ENCODE results near the gene RGS8.

DNA sequence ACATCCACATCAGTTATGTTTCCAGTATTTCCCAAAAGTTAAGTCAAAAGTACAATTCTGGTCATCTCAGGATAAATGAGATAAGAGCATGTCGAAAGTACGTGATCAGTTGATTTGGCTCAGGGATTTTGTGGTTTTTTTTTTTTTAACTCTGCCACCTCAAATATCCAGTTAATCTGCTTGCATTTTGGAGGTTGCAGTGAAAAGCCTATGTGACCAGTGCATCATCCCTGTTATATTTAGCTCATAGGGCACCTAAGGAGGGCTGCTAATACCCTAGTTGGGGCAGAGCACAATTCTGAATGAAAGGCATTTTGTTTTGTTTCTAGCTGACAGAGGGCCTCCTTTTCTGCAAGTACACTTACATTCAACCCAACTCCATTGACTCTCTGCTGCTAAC lies 48.5 kb downstream of the RGS8 start:
- TF ChIP-seq SUZ12 (IDR thresholded peaks at IDR 0.05; ENCODE audit: extremely low read depth, insufficient read depth, insufficient read length) (no peak), ZNF274 (IDR thresholded peaks at IDR 0.05; ENCODE audit: low read depth, low read length) (no peak), YY1 (IDR thresholded peaks at IDR 0.05; ENCODE audit: insufficient read depth, insufficient read length) (no peak)

Data from NT2/D1 (cell line).